HepG2 (cell line): ENCODE data around the gene DIRAS1. TPM values are rescaled to one million over a fixed set of nuclear protein-coding genes. Genes with fewer than 3 reads are reported as not detected.

ENCODE experiments used
- BATF2 ChIP-seq: sonication (generic); formaldehyde crosslinking; IDR thresholded peaks from 2 replicates; pipeline ENCODE4 v1.8.0; 2022; ENCODE audit warnings: mild to moderate bottlenecking, missing genetic modification reagents, moderate library complexity
- FOSL2 ChIP-seq: sonication (generic); formaldehyde crosslinking; IDR thresholded peaks from 2 replicates; pipeline ENCODE4 v1.4.0; 2020; ENCODE audit warnings: missing genetic modification reagents
- JDP2 ChIP-seq: sonication (generic); formaldehyde crosslinking; IDR thresholded peaks from 2 replicates; pipeline ENCODE4 v1.8.1; 2022; ENCODE audit warnings: missing genetic modification reagents, borderline replicate concordance
- MIXL1 ChIP-seq: IDR thresholded peaks from 2 replicates; pipeline ENCODE4 v1.6.1; 2016
- MLXIP ChIP-seq: sonication (generic); formaldehyde crosslinking; IDR thresholded peaks from 2 replicates; pipeline ENCODE4 v1.9.0; 2021; ENCODE audit warnings: missing genetic modification reagents, borderline replicate concordance
- NCOA1 ChIP-seq: sonication (generic); formaldehyde crosslinking; IDR thresholded peaks from 2 replicates; pipeline ENCODE4 v1.9.0; 2021; ENCODE audit warnings: missing genetic modification reagents
- SALL1 ChIP-seq: sonication (generic); formaldehyde crosslinking; IDR thresholded peaks from 2 replicates; pipeline ENCODE4 v1.8.0; 2022; ENCODE audit warnings: mild to moderate bottlenecking, missing genetic modification reagents
- SAP130 ChIP-seq: IDR thresholded peaks from 2 replicates; pipeline ENCODE4 v1.6.1; 2016; ENCODE audit warnings: low read depth
- ZNF205 ChIP-seq: IDR thresholded peaks from 2 replicates; pipeline ENCODE4 v1.6.1; 2018; ENCODE audit warnings: missing biosample characterization, missing genetic modification reagents
- ZNF263 ChIP-seq: sonication (generic); formaldehyde crosslinking; IDR thresholded peaks from 2 replicates; pipeline ENCODE4 v1.4.0; 2020; ENCODE audit warnings: missing genetic modification reagents
- ZNF326 ChIP-seq: sonication (generic); formaldehyde crosslinking; IDR thresholded peaks from 2 replicates; pipeline ENCODE4 v1.4.0; 2020; ENCODE audit warnings: missing genetic modification reagents, borderline replicate concordance
- ZNF558 ChIP-seq: sonication (generic); formaldehyde crosslinking; IDR thresholded peaks from 2 replicates; pipeline ENCODE4 v1.9.0; 2022; ENCODE audit warnings: mild to moderate bottlenecking, missing genetic modification reagents, borderline replicate concordance
- ZNF790 ChIP-seq: sonication (generic); formaldehyde crosslinking; IDR thresholded peaks from 2 replicates; pipeline ENCODE4 v1.8.0; 2022; ENCODE audit warnings: missing genetic modification reagents, mild to moderate bottlenecking, borderline replicate concordance
- polyA plus RNA-seq, 8 experiments: library from polyadenylated mRNA; depleted of rRNA in 3 of 8; stranded (reverse) in 7 of 8; unstranded in 1 of 8; fragments of >200 nt; fragmentation: Illumina TruSeq in 4 of 8; extraction: Trizol in 4 of 8; gene quantifications; 2 replicates each; pipeline versions ENCODE4 v1.2.1 to v1.2.3, GENCODE V29; 2011 to 2016; ENCODE audit warnings: low read depth in 4 of 8, missing spikeins in 1 of 8, mixed read lengths in 1 of 8; ENCODE audit not compliant: insufficient read depth in 1 of 8
- total RNA-seq, 5 experiments: library from RNA; depleted of rRNA; stranded (reverse); fragments of >200 nt; fragmentation: Illumina TruSeq; extraction: Trizol; gene quantifications; 2 replicates each; pipeline ENCODE4 v1.2.3, GENCODE V29; 2016; ENCODE audit warnings: low read depth in 1 of 5
- TF ChIP-seq, protein P1 (sequence below): sonication (generic); formaldehyde crosslinking; IDR thresholded peaks from 2 replicates; pipeline ENCODE4 v1.8.0; 2022; ENCODE audit warnings: mild to moderate bottlenecking, missing genetic modification reagents, borderline replicate concordance
- TF ChIP-seq, protein P2 (sequence below): sonication (generic); formaldehyde crosslinking; conservative IDR thresholded peaks from 2 replicates; pipeline ENCODE4 v1.4.0; 2020; ENCODE audit warnings: mild to moderate bottlenecking, missing genetic modification reagents, moderate library complexity
- TF ChIP-seq, protein P3 (sequence below): IDR thresholded peaks from 2 replicates; pipeline ENCODE4 v1.4.0; 2020; ENCODE audit warnings: mild to moderate bottlenecking, missing genetic modification reagents
- TF ChIP-seq, protein P4 (sequence below): IDR thresholded peaks from 2 replicates; pipeline ENCODE4 v1.6.1; 2016; ENCODE audit warnings: control low read depth

DIRAS1 gene
- total and polyA plus RNA-seq, 2 of the 13 experiments (the other 11 are each of a cell fraction or from before 2014, with no cell fraction given), result 0.97 to 1.8 TPM

DNA sequence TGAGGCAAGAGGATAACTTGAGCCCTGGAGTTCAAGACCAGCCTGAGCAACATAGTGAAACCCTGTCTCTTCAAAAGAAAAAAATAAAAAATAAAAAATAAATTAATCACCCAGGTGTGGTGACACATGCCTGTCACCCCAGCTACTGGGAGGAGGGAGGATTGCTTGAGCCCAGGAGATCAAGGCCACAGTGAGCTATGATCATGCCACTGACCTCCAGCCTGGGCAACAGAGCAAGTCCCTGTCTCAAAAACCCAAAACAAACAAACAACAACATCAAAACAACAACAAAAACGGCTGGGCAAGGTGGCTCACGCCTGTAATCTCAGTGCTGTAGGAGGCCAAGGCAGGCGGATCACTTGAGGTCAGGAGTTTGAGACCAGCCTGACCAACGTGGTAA lies 22.9 kb upstream of the DIRAS1 start (continued):
- TF ChIP-seq, protein P1, sequence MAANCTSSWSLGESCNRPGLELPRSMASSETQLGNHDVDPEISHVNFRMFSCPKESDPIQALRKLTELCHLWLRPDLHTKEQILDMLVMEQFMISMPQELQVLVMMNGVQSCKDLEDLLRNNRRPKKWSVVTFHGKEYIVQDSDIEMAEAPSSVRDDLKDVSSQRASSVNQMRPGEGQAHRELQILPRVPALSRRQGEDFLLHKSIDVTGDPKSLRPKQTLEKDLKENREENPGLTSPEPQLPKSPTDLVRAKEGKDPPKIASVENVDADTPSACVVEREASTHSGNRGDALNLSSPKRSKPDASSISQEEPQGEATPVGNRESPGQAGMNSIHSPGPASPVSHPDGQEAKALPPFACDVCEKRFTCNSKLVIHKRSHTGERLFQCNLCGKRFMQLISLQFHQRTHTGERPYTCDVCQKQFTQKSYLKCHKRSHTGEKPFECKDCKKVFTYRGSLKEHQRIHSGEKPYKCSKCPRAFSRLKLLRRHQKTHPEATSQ, result no peak
- TF ChIP-seq ZNF205 (CRISPR knock-in tag) (no peak), ZNF558 (CRISPR knock-in tag) (no peak), JDP2 (CRISPR knock-in tag) (no peak), NCOA1 (CRISPR knock-in tag) (no peak), BATF2 (CRISPR knock-in tag) (no peak), SAP130 (CRISPR knock-in tag) (peak; percentile 33; the same call in 1 of the 2 replicates), FOSL2 (CRISPR knock-in tag) (peak; percentile 25; the same call in 1 of the 2 replicates), MIXL1 (no peak), ZNF263 (CRISPR knock-in tag) (peak; percentile 81), ZNF326 (CRISPR knock-in tag) (no peak), ZNF790 (no peak), SALL1 (CRISPR knock-in tag) (peak; percentile 63), MLXIP (CRISPR knock-in tag) (no peak)
- TF ChIP-seq, protein P2, sequence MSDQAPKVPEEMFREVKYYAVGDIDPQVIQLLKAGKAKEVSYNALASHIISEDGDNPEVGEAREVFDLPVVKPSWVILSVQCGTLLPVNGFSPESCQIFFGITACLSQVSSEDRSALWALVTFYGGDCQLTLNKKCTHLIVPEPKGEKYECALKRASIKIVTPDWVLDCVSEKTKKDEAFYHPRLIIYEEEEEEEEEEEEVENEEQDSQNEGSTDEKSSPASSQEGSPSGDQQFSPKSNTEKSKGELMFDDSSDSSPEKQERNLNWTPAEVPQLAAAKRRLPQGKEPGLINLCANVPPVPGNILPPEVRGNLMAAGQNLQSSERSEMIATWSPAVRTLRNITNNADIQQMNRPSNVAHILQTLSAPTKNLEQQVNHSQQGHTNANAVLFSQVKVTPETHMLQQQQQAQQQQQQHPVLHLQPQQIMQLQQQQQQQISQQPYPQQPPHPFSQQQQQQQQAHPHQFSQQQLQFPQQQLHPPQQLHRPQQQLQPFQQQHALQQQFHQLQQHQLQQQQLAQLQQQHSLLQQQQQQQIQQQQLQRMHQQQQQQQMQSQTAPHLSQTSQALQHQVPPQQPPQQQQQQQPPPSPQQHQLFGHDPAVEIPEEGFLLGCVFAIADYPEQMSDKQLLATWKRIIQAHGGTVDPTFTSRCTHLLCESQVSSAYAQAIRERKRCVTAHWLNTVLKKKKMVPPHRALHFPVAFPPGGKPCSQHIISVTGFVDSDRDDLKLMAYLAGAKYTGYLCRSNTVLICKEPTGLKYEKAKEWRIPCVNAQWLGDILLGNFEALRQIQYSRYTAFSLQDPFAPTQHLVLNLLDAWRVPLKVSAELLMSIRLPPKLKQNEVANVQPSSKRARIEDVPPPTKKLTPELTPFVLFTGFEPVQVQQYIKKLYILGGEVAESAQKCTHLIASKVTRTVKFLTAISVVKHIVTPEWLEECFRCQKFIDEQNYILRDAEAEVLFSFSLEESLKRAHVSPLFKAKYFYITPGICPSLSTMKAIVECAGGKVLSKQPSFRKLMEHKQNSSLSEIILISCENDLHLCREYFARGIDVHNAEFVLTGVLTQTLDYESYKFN (CRISPR knock-in tag), result peak; percentile 20; the same call in 1 of the 2 replicates
- TF ChIP-seq, protein P3, sequence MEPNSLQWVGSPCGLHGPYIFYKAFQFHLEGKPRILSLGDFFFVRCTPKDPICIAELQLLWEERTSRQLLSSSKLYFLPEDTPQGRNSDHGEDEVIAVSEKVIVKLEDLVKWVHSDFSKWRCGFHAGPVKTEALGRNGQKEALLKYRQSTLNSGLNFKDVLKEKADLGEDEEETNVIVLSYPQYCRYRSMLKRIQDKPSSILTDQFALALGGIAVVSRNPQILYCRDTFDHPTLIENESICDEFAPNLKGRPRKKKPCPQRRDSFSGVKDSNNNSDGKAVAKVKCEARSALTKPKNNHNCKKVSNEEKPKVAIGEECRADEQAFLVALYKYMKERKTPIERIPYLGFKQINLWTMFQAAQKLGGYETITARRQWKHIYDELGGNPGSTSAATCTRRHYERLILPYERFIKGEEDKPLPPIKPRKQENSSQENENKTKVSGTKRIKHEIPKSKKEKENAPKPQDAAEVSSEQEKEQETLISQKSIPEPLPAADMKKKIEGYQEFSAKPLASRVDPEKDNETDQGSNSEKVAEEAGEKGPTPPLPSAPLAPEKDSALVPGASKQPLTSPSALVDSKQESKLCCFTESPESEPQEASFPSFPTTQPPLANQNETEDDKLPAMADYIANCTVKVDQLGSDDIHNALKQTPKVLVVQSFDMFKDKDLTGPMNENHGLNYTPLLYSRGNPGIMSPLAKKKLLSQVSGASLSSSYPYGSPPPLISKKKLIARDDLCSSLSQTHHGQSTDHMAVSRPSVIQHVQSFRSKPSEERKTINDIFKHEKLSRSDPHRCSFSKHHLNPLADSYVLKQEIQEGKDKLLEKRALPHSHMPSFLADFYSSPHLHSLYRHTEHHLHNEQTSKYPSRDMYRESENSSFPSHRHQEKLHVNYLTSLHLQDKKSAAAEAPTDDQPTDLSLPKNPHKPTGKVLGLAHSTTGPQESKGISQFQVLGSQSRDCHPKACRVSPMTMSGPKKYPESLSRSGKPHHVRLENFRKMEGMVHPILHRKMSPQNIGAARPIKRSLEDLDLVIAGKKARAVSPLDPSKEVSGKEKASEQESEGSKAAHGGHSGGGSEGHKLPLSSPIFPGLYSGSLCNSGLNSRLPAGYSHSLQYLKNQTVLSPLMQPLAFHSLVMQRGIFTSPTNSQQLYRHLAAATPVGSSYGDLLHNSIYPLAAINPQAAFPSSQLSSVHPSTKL (CRISPR knock-in tag), result no peak
- TF ChIP-seq, protein P4, sequence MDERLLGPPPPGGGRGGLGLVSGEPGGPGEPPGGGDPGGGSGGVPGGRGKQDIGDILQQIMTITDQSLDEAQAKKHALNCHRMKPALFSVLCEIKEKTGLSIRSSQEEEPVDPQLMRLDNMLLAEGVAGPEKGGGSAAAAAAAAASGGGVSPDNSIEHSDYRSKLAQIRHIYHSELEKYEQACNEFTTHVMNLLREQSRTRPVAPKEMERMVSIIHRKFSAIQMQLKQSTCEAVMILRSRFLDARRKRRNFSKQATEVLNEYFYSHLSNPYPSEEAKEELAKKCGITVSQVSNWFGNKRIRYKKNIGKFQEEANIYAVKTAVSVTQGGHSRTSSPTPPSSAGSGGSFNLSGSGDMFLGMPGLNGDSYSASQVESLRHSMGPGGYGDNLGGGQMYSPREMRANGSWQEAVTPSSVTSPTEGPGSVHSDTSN (CRISPR knock-in tag), result peak; percentile 49
